ENCODE results near the gene RNPS1.

The RNPS1 gene

GRCh38 chr16:2296661-2297505, 29.0 kb upstream of the RNPS1 start:
- DNase-seq (ENCODE audit: low read depth in 1 of 2, low spot score in 1 of 2): peak in 1 of 2 experiments; percentile 15

GRCh38 chr16:2295056-2295798, 27.3 kb upstream of the RNPS1 start:
- Histone ChIP-seq H3K27me3 (ENCODE audit: insufficient read depth, poor library complexity, severe bottlenecking) (no peaks in the 10 kb centered on the region), H3K4me3 (replicated peaks; ENCODE audit: insufficient read depth, low read length) (no peak overlapping the region), H3K27ac (replicated peaks) (no peak overlapping the region)
- DNase-seq (ENCODE audit: low read depth in 1 of 2, low spot score in 1 of 2): peak; percentile 32 to 66
- TF ChIP-seq SPI1 (IDR thresholded peaks at IDR 0.05; ENCODE audit: borderline replicate concordance, low read depth) (no peak), REST (IDR thresholded peaks at IDR 0.05; ENCODE audit: insufficient replicate concordance, low read depth) (no peak), POLR2AphosphoS5 (IDR thresholded peaks at IDR 0.05; ENCODE audit: low read depth) (no peak), GABPA (IDR thresholded peaks at IDR 0.05; ENCODE audit: low read depth) (no peak), CTCF (IDR thresholded peaks at IDR 0.05; ENCODE audit: insufficient read depth, low read length) (no peak)

More at GRCh38 chr16:2296661-2297505, 29.0 kb upstream of the RNPS1 start:
- no peaks in the 10 kb centered on the region for H3K27me3 ChIP-seq (ENCODE audit: insufficient read depth, poor library complexity, severe bottlenecking)
- TF ChIP-seq CTCF (IDR thresholded peaks at IDR 0.05; ENCODE audit: insufficient read depth, low read length): peak; percentile 9
- no peak for TF ChIP-seq GABPA (IDR thresholded peaks at IDR 0.05; ENCODE audit: low read depth)
- TF ChIP-seq POLR2AphosphoS5 (IDR thresholded peaks at IDR 0.05; ENCODE audit: low read depth): no peak
- no peak for TF ChIP-seq REST (IDR thresholded peaks at IDR 0.05; ENCODE audit: insufficient replicate concordance, low read depth)
- no peak overlapping the region for H3K27ac ChIP-seq (replicated peaks)
- no peak overlapping the region for H3K4me3 ChIP-seq (replicated peaks; ENCODE audit: insufficient read depth, low read length)

- H3K27me3 ChIP-seq (ENCODE audit: insufficient read depth, poor library complexity, severe bottlenecking): no peaks in the 10 kb centered on the region
- H3K27ac ChIP-seq (replicated peaks): no peak overlapping the region
- H3K4me3 ChIP-seq (replicated peaks; ENCODE audit: insufficient read depth, low read length): no peak overlapping the region
- no peak for DNase-seq (ENCODE audit: low read depth in 1 of 2, low spot score in 1 of 2)
- TF ChIP-seq SPI1 (IDR thresholded peaks at IDR 0.05; ENCODE audit: borderline replicate concordance, low read depth) (no peak), POLR2AphosphoS5 (IDR thresholded peaks at IDR 0.05; ENCODE audit: low read depth) (no peak)
Observed at GRCh38 chr16:2292221-2292620, 24.3 kb upstream of the RNPS1 start.

- TF ChIP-seq SPI1 (IDR thresholded peaks at IDR 0.05; ENCODE audit: borderline replicate concordance, low read depth): no peak
- TF ChIP-seq REST (IDR thresholded peaks at IDR 0.05; ENCODE audit: insufficient replicate concordance, low read depth): no peak
- no peak for TF ChIP-seq GABPA (IDR thresholded peaks at IDR 0.05; ENCODE audit: low read depth)
- no peak for TF ChIP-seq CTCF (IDR thresholded peaks at IDR 0.05; ENCODE audit: insufficient read depth, low read length)
- TF ChIP-seq POLR2AphosphoS5 (IDR thresholded peaks at IDR 0.05; ENCODE audit: low read depth): no peak
- Histone ChIP-seq H3K27ac (replicated peaks) (no peak overlapping the region), H3K4me3 (replicated peaks; ENCODE audit: insufficient read depth, low read length) (no peak overlapping the region), H3K27me3 (ENCODE audit: insufficient read depth, poor library complexity, severe bottlenecking) (no peaks in the 10 kb centered on the region)
- DNase-seq (ENCODE audit: low read depth in 1 of 2, low spot score in 1 of 2): no peak
Observed at GRCh38 chr16:2289282-2289681, 21.4 kb upstream of the RNPS1 start.
